Tibial nerve (tissue), 4 donors: Measurements from ENCODE around the gene TRAPPC13. TPM values are rescaled to one million over a fixed set of nuclear protein-coding genes. Genes with fewer than 3 reads are reported as not detected.

Experiments used
- DNase-seq, 2 donors: peaks; one replicate each; pipeline ENCODE4 v3.0.0-alpha.2; 2019; ENCODE audit warnings: low spot score in 2 of 2
- H3K27ac ChIP-seq, 4 donors: fragments of 200-600 bp; sonication (generic) in 3 of 4; one replicate each; pipeline ENCODE4 v1.5.1; 2017 to 2019; ENCODE audit warnings: mild to moderate bottlenecking in 1 of 4
- H3K27me3 ChIP-seq, 2 donors: fragments of 200-600 bp; sonication (generic) in 1 of 2; one replicate each; pipeline versions ENCODE4 v1.5.1 to v1.6.0; 2017 to 2019
- H3K36me3 ChIP-seq, 3 donors: fragments of 200-600 bp; sonication (generic); one replicate each; pipeline ENCODE4 v1.5.1; 2018 to 2019
- H3K4me1 ChIP-seq, 4 donors: fragments of 200-600 bp; sonication (generic) in 3 of 4; one replicate each; pipeline ENCODE4 v1.5.1; 2017 to 2019
- H3K4me3 ChIP-seq, 4 donors: fragments of 200-600 bp; sonication (generic) in 3 of 4; one replicate each; pipeline ENCODE4 v1.5.1; 2017 to 2019; ENCODE audit warnings: mild to moderate bottlenecking in 1 of 4, moderate library complexity in 1 of 4
- H3K9me3 ChIP-seq, 4 donors: fragments of 200-600 bp; sonication (generic) in 3 of 4; one replicate each; pipeline ENCODE4 v1.5.1; 2017 to 2019
- CTCF ChIP-seq, 5 experiments: fragments of 200-600 bp in 3 of 5; fragments of 450-650 bp in 2 of 5; sonication (generic) in 3 of 5; IDR thresholded peaks; one replicate each; pipeline ENCODE4 v1.5.1; 2016 to 2019; ENCODE audit warnings: antibody characterized with exemption in 5 of 5, mild to moderate bottlenecking in 3 of 5, moderate library complexity in 2 of 5
- EP300 ChIP-seq, 2 donors: sonication (generic); formaldehyde crosslinking; IDR thresholded peaks; one replicate each; pipeline ENCODE4 v1.6.1; 2017; ENCODE audit warnings: antibody characterized with exemption in 2 of 2, mild to moderate bottlenecking in 1 of 2
- POLR2A ChIP-seq, 2 donors: fragments of 450-650 bp; IDR thresholded peaks; one replicate each; pipeline ENCODE4 v1.6.1; 2017; ENCODE audit warnings: antibody characterized with exemption in 2 of 2, mild to moderate bottlenecking in 2 of 2, moderate library complexity in 2 of 2
- WGBS, 2 donors: methylation state at CpG; one replicate each; pipeline ENCODE4 v1.1.5; 2018; 5-methylcytosine and 5-hydroxymethylcytosine counted together
- total RNA-seq, 4 donors: library from RNA; depleted of rRNA; stranded (reverse); fragments of >200 nt; gene quantifications; one replicate each; pipeline ENCODE4 v1.1.0, GENCODE V29; 2016

Gene TRAPPC13
- total RNA-seq, 4 donors from 2014 or later: 10.8 to 56.4 (median 24.4) TPM

DNA sequence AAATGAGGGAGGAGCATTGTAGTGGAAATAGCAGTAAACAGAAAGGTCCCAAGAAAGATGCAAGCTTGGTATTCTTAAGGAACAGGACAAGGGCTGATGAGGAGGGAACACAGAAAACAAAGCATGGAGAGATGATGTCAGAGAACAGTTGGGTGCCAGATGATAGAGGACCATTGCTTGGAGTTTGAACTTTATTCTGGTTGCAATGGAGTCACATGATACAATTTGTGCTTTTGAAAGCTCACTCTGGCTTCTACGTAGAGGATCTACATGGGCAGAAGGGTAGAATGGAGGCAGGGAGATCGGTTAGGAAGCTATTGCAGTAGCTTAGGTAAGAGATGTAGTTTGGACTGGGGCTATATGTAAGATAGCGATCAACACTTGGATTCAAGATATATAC lies 57.3 kb downstream of the TRAPPC13 start:
- H3K27ac ChIP-seq: no peak overlapping the region
- 86 to 92% methylated on average over 3 of the region's 3 CpGs for WGBS, 2 donors
- TF ChIP-seq CTCF (IDR thresholded peaks at IDR 0.05) (no peak), EP300 (IDR thresholded peaks at IDR 0.05) (no peak), POLR2A (IDR thresholded peaks at IDR 0.05) (no peak)
- no peaks in the 10 kb centered on the region for H3K27me3 ChIP-seq
- no peak overlapping the region for H3K4me3 ChIP-seq
- H3K4me1 ChIP-seq: no peaks in the 10 kb centered on the region
- no peak for DNase-seq
- no peaks in the 10 kb centered on the region for H3K9me3 ChIP-seq
- H3K36me3 ChIP-seq: peaks cover 0 to 77% (median 7%) of the 10 kb centered on the region in 3 donors

DNA sequence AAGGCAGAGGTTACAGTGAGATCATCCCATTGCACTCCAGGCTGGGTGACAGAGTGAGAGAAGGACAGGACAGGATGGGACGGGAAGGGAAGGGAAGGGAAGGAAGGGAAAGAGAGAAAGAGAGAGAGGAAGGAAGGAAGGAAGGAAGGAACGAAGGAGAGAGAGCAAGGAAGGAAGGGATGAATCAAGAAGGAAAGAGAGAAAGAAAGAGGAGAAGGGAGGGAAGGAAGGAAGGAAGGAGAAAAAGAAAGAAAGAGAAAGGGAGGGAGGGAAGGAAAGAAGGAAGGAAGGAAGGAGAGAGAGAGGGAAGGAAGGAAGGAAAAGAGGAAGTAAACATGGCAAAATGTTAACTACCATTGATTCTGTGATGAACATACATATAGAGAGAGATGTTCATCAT lies 68.3 kb downstream of the TRAPPC13 start:
- no peak for DNase-seq
- Histone ChIP-seq H3K27ac (no peak overlapping the region), H3K27me3 (no peaks in the 10 kb centered on the region), H3K36me3 (peaks cover 0 to 45% (median 0%) of the 10 kb centered on the region in 3 donors), H3K4me1 (peaks cover 0 to 3% (median 0%) of the 10 kb centered on the region in 4 donors), H3K9me3 (no peaks in the 10 kb centered on the region), H3K4me3 (no peak overlapping the region)
- WGBS, 2 donors: 93 to 94% methylated on average over 2 of the region's 2 CpGs
- no peak for TF ChIP-seq POLR2A (IDR thresholded peaks at IDR 0.05)
- no peak for TF ChIP-seq CTCF (IDR thresholded peaks at IDR 0.05)
- TF ChIP-seq EP300 (IDR thresholded peaks at IDR 0.05): no peak

- Histone ChIP-seq H3K27me3 (no peaks in the 10 kb centered on the region), H3K4me3 (no peak overlapping the region), H3K4me1 (peaks cover 0 to 3% (median 0%) of the 10 kb centered on the region in 4 donors), H3K9me3 (no peaks in the 10 kb centered on the region), H3K27ac (no peak overlapping the region), H3K36me3 (peaks cover 0 to 56% (median 0%) of the 10 kb centered on the region in 3 donors)
- WGBS, 2 donors: 86 to 87% methylated on average over 4 of the region's 4 CpGs
- no peak for TF ChIP-seq POLR2A (IDR thresholded peaks at IDR 0.05)
- TF ChIP-seq EP300 (IDR thresholded peaks at IDR 0.05): no peak
- no peak for TF ChIP-seq CTCF (IDR thresholded peaks at IDR 0.05)
- no peak for DNase-seq
Observed at GRCh38 chr5:65695162-65695755, 70.4 kb downstream of the TRAPPC13 start.

DNA sequence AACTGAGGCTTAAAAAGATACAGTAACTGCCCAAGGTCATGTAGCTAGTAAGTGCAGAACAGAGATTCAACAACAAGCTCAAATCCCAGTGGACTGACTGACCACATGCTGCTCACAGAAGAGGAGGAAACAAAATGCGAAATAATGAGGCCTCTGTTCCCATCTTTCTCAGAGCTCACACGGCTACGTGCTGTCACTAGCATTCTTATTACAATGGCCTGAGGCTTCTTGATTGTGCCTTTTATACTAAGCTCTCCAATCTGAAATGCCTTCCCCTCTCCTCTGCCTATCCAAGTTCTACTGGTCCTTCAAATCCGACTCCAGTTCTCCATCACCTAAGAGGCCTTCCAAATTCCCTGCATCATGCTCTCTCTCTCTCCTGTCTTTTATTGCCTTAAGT lies 71.1 kb downstream of the TRAPPC13 start:
- no peaks in the 10 kb centered on the region for H3K27me3 ChIP-seq
- H3K36me3 ChIP-seq: peaks cover 0 to 59% (median 0%) of the 10 kb centered on the region in 3 donors
- H3K4me3 ChIP-seq: no peak overlapping the region
- no peak overlapping the region for H3K27ac ChIP-seq
- WGBS, 2 donors: 42 to 73% methylated on average over 4 of the region's 4 CpGs
- TF ChIP-seq CTCF (IDR thresholded peaks at IDR 0.05) (no peak), POLR2A (IDR thresholded peaks at IDR 0.05) (no peak), EP300 (IDR thresholded peaks at IDR 0.05) (no peak)
- no peaks in the 10 kb centered on the region for H3K9me3 ChIP-seq
- no peak for DNase-seq
- H3K4me1 ChIP-seq: peaks cover 0 to 3% (median 0%) of the 10 kb centered on the region in 4 donors

DNA sequence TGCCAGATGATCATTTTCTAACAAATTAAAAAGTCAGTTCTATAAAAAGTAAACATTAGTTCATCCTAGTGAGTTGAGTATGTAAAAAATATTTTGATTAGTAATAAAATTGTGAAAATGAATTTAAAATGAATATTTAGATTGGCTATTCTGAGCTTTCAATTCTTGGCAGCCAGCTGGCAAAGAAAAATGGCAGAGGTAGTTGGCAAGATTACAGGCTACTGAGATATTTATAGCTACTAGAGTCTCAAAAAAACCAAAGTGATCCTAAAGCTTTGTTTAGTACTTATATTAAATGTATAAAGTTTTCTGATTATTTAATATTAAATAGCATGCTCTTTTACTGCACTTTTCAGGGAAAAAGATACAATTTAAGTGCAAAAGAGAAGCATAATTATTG lies 72.1 kb downstream of the TRAPPC13 start:
- Histone ChIP-seq H3K27me3 (no peaks in the 10 kb centered on the region), H3K9me3 (no peaks in the 10 kb centered on the region), H3K4me1 (peaks cover 0 to 3% (median 0%) of the 10 kb centered on the region in 4 donors), H3K36me3 (peaks cover 0 to 55% (median 0%) of the 10 kb centered on the region in 3 donors), H3K27ac (no peak overlapping the region), H3K4me3 (no peak overlapping the region)
- TF ChIP-seq EP300 (IDR thresholded peaks at IDR 0.05) (no peak), CTCF (IDR thresholded peaks at IDR 0.05) (no peak), POLR2A (IDR thresholded peaks at IDR 0.05) (no peak)
- DNase-seq: no peak
